Spleen (tissue), 11 donors: ENCODE data around the gene PTPN6. TPM values are rescaled to one million over a fixed set of nuclear protein-coding genes. Genes with fewer than 3 reads are reported as not detected.
A peak's percentile ranks its signal among the peaks of the same experiment; 100 is the strongest.

Experiments
- DNase-seq: peaks from one replicate; pipeline ENCODE4 v3.0.0-alpha.2; 2020
- H3K27ac ChIP-seq, 8 donors: fragments of 200-600 bp; sonication (generic) in 7 of 8; 1 replicate in 4 of 8; 2 replicates in 4 of 8; pipeline versions ENCODE4 v1.5.0 to v1.8.0; 2016 to 2021; ENCODE audit warnings: inconsistent platforms in 4 of 8, mild to moderate bottlenecking in 4 of 8, moderate library complexity in 1 of 8
- H3K27me3 ChIP-seq, 7 donors: fragments of 200-600 bp; sonication (generic) in 6 of 7; replicated peaks in 1 of 7; 1 replicate in 4 of 7; 2 replicates in 3 of 7; pipeline versions ENCODE4 v1.5.0 to v1.8.0; 2016 to 2021; ENCODE audit warnings: inconsistent platforms in 3 of 7, mild to moderate bottlenecking in 1 of 7
- H3K36me3 ChIP-seq, 6 donors: fragments of 200-600 bp; sonication (generic) in 5 of 6; 1 replicate in 4 of 6; 2 replicates in 2 of 6; pipeline versions ENCODE4 v1.5.0 to v1.8.0; 2016 to 2021; ENCODE audit warnings: inconsistent platforms in 2 of 6
- H3K4me1 ChIP-seq, 6 donors: fragments of 200-600 bp; sonication (generic) in 5 of 6; 1 replicate in 3 of 6; 2 replicates in 3 of 6; pipeline versions ENCODE4 v1.5.0 to v1.8.0; 2016 to 2021; ENCODE audit warnings: inconsistent platforms in 3 of 6
- H3K4me3 ChIP-seq, 8 donors: fragments of 200-600 bp; sonication (generic) in 7 of 8; 1 replicate in 4 of 8; 2 replicates in 4 of 8; pipeline versions ENCODE4 v1.5.0 to v1.8.0; 2016 to 2021; ENCODE audit warnings: inconsistent platforms in 4 of 8, mild to moderate bottlenecking in 4 of 8, moderate library complexity in 2 of 8
- H3K9me3 ChIP-seq, 8 donors: fragments of 200-600 bp; sonication (generic) in 7 of 8; 1 replicate in 4 of 8; 2 replicates in 4 of 8; pipeline versions ENCODE4 v1.5.0 to v1.8.0; 2016 to 2021; ENCODE audit warnings: inconsistent platforms in 4 of 8
- POLR2A ChIP-seq, 3 donors: fragments of 450-650 bp; IDR thresholded peaks; one replicate each; pipeline ENCODE4 v1.5.1; 2017; ENCODE audit warnings: antibody characterized with exemption in 3 of 3, mild to moderate bottlenecking in 1 of 3
- POLR2AphosphoS5 ChIP-seq, 3 donors: sonication (generic); formaldehyde crosslinking; IDR thresholded peaks; one replicate each; pipeline ENCODE4 v1.5.1; 2017; ENCODE audit warnings: antibody characterized with exemption in 3 of 3
- WGBS, 5 donors: extraction: QIAGEN DNeasy Blood & Tissue Kit in 3 of 5; methylation state at CpG; one replicate each; pipeline versions ENCODE4 v1.1.5 to v1.1.7; 2013 to 2018; 5-methylcytosine and 5-hydroxymethylcytosine counted together
- intact Hi-C: fragments of 100-400 bp; cut with DNase I; formaldehyde crosslinking; loops from one replicate; pipeline ENCODE4 v1.15.0; 2023; ENCODE audit warnings: low total_unique reads
- polyA plus RNA-seq, 3 donors: library from polyadenylated mRNA; stranded (reverse); fragments of 200-250 nt; gene quantifications; one replicate each; pipeline ENCODE4 v1.2.1, GENCODE V29; 2013
- total RNA-seq, 7 donors: library from RNA; depleted of rRNA in 3 of 7; stranded (reverse); fragments of >200 nt in 3 of 7; fragmentation: NEBNext Ultra II Directional in 4 of 7; extraction: Animal tissue kit (Norgen Biotek cat#: 25700) in 4 of 7; gene quantifications; one replicate each; pipeline versions ENCODE4 v1.1.0 to v1.2.1, GENCODE V29; 2016 to 2021
- TF ChIP-seq, protein P1 (sequence below), 11 experiments: fragments of 200-600 bp in 7 of 11; fragments of 450-650 bp in 4 of 11; sonication (generic) in 4 of 11; IDR thresholded peaks in 8 of 11; conservative IDR thresholded peaks in 3 of 11; 1 replicate in 7 of 11; 2 replicates in 4 of 11; pipeline versions ENCODE4 v1.4.0 to v1.8.0; 2016 to 2021; ENCODE audit warnings: antibody characterized with exemption in 11 of 11, inconsistent platforms in 4 of 11, mild to moderate bottlenecking in 1 of 11
- donor health status: healthy with polysubstance abuse.
- donor health status: DM: no; HTN: no; CAD: no; lungs with moderate emphysema.
- donor health status: DM: no; HTN: no; CAD: no.
- donor health status: Bipolar disorder and iron deficiency.
- donor health status: healthy.
- donor health status: DM: no; HTN: no; CAD: no.
- donor health status: DM: yes; HTN: yes; CAD: no.

The PTPN6 gene
- total and polyA plus RNA-seq, 10 donors, result 314 to 713 (median 426) TPM

DNA sequence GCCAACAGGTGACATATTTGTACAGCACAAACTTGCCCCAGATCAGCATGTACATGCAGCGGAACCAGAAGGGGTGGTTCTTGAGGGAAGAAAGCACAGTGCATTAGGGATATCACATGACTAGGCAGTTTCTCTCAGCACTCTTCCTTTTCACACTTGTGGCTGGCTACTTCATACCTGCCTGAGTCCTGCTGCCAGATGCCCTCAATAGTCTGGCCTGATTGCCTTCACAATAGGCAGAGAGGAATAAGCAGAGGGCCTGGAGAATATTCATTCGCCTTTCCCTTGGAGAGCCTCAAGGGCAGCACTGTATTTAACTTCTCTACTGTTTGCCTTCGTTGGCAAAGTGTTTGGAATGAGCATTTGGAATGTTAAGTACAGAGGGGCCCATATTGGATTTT, 27.5 kb downstream of the PTPN6 start:
- Histone ChIP-seq H3K27ac (no peak overlapping the region), H3K4me3 (no peak overlapping the region), H3K9me3 (no peaks in the 10 kb centered on the region), H3K4me1 (peaks cover 0 to 16% (median 0%) of the 10 kb centered on the region in 6 donors), H3K36me3 (peaks cover 3 to 100% (median 91%) of the 10 kb centered on the region in 6 donors), H3K27me3 (no peaks in the 10 kb centered on the region)
- no peak for DNase-seq
- WGBS, 5 donors, result 83 to 88% (median 86%) methylated on average over 3 of the region's 3 CpGs
- intact Hi-C loops, result loop anchor here (10.0 kb wide), 1 partner anchor 46 kb away; no protein-coding TSS in a partner anchor
- TF ChIP-seq, protein P1, sequence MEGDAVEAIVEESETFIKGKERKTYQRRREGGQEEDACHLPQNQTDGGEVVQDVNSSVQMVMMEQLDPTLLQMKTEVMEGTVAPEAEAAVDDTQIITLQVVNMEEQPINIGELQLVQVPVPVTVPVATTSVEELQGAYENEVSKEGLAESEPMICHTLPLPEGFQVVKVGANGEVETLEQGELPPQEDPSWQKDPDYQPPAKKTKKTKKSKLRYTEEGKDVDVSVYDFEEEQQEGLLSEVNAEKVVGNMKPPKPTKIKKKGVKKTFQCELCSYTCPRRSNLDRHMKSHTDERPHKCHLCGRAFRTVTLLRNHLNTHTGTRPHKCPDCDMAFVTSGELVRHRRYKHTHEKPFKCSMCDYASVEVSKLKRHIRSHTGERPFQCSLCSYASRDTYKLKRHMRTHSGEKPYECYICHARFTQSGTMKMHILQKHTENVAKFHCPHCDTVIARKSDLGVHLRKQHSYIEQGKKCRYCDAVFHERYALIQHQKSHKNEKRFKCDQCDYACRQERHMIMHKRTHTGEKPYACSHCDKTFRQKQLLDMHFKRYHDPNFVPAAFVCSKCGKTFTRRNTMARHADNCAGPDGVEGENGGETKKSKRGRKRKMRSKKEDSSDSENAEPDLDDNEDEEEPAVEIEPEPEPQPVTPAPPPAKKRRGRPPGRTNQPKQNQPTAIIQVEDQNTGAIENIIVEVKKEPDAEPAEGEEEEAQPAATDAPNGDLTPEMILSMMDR (IDR thresholded peaks at IDR 0.05 in 8 of 11, conservative IDR thresholded peaks at IDR 0.05 in 3 of 11), result no peak
- no peak for TF ChIP-seq POLR2AphosphoS5 (IDR thresholded peaks at IDR 0.05)
- no peak for TF ChIP-seq POLR2A (IDR thresholded peaks at IDR 0.05)

DNA sequence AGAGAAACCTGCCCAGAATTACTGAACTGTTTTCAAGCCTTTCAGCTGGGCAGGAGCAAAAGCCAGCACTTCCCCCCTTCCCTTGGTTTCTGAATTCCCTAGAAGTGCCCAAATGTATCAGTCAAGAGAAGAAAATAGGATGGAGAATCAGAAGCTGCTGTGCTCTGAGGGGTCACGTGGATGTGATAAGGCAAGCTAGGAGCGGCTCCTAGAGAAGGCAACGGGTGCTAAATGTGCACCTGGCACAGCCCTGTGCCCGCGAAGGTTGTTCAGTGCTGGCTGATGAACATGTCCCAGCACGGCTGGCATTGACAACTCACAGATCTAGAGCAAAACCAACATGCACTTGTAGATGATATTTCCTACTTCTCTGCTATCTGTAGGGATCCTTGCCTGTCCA, 27.9 kb downstream of the PTPN6 start:
- TF ChIP-seq, protein P1 (IDR thresholded peaks at IDR 0.05 in 8 of 11, conservative IDR thresholded peaks at IDR 0.05 in 3 of 11), result no peak
- TF ChIP-seq POLR2AphosphoS5 (IDR thresholded peaks at IDR 0.05) (peak in 1 of 3 donors; percentile 47), POLR2A (IDR thresholded peaks at IDR 0.05) (no peak)
- Histone ChIP-seq H3K4me1 (peaks cover 0 to 12% (median 0%) of the 10 kb centered on the region in 6 donors), H3K9me3 (no peaks in the 10 kb centered on the region), H3K4me3 (no peak overlapping the region), H3K27ac (no peak overlapping the region), H3K36me3 (peaks cover 3 to 100% (median 90%) of the 10 kb centered on the region in 6 donors), H3K27me3 (no peaks in the 10 kb centered on the region)
- no peak for DNase-seq
- WGBS, 5 donors, result 86 to 93% (median 88%) methylated on average over 6 of the region's 6 CpGs
- intact Hi-C loops, result loop anchor here (10.0 kb wide), 1 partner anchor 46 kb away; no protein-coding TSS in a partner anchor

DNA sequence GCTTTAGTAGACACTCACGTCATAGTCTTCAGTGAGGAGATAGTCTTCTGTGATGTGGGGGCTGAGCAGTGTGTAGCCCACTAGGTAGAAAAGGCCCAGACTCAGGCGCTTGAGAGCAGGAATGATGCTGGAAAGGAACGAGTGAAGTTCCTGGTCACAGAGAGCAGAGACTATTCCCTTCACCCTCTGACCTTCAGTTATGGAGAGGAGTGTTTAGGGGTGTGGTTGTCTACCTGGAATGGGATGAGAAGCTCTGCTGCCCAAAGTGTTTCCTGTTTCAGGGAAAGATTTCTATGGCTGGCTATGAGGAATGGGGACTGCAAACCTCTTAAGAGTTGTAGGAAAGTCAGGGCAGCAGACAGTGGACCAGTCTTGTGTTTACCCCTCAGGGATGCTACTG, 28.3 kb downstream of the PTPN6 start:
- H3K36me3 ChIP-seq, result peaks cover 3 to 100% (median 88%) of the 10 kb centered on the region in 6 donors
- H3K4me1 ChIP-seq, result peaks cover 0 to 10% (median 0%) of the 10 kb centered on the region in 6 donors
- intact Hi-C loops, result loop anchor here (10.0 kb wide), 1 partner anchor 45 kb away; no protein-coding TSS in a partner anchor
- no peaks in the 10 kb centered on the region for H3K9me3 ChIP-seq
- no peak overlapping the region for H3K27ac ChIP-seq
- 82 to 90% (median 90%) methylated on average over 3 of the region's 3 CpGs for WGBS, 5 donors
- H3K4me3 ChIP-seq, result no peak overlapping the region
- no peaks in the 10 kb centered on the region for H3K27me3 ChIP-seq
- no peak for DNase-seq
- no peak for TF ChIP-seq POLR2A (IDR thresholded peaks at IDR 0.05)
- TF ChIP-seq, protein P1 (IDR thresholded peaks at IDR 0.05 in 8 of 11, conservative IDR thresholded peaks at IDR 0.05 in 3 of 11), result no peak
- no peak for TF ChIP-seq POLR2AphosphoS5 (IDR thresholded peaks at IDR 0.05)

DNA sequence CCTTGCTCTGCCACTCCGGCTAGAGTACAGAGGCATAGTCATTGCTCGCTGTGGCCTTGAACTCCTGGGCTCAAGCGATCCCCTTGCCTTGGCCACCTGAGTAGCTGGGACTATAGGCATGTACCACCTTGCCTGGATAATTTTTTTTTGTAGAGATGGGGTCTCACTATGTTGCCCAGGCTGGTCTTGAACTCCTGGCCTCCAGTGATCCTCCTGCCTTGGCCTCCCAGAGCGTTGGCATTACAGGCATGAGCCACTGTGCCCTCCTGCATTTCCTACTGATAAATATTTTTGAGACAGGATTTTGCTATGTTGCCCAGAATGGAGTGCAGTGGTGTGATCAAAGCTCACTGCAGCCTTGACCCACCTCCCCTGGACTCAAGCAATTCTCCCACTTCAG, 28.9 kb downstream of the PTPN6 start:
- Histone ChIP-seq H3K36me3 (peaks cover 3 to 100% (median 84%) of the 10 kb centered on the region in 6 donors), H3K9me3 (no peaks in the 10 kb centered on the region), H3K4me1 (peaks cover 0 to 8% (median 0%) of the 10 kb centered on the region in 6 donors), H3K27me3 (no peaks in the 10 kb centered on the region), H3K27ac (no peak overlapping the region), H3K4me3 (no peak overlapping the region)
- no peak for DNase-seq
- intact Hi-C loops, result no loop called here
- TF ChIP-seq POLR2A (IDR thresholded peaks at IDR 0.05) (no peak), POLR2AphosphoS5 (IDR thresholded peaks at IDR 0.05) (no peak)
- TF ChIP-seq, protein P1 (IDR thresholded peaks at IDR 0.05 in 8 of 11, conservative IDR thresholded peaks at IDR 0.05 in 3 of 11), result no peak
- WGBS, 5 donors, result 94 to 99% (median 95%) methylated on average over 4 of the region's 4 CpGs
